SKM-1 (cell line): ENCODE measurements around the gene BBS5.
"Not testable (repeated sequence)": the region's sequence is repeated elsewhere in the genome, so short reads cannot be mapped to it uniquely, and the experiment has no call there.

Source experiments
- DNase-seq: peaks from one replicate; lab custom pipeline; 2025; ENCODE audit not compliant: unreplicated experiment; lab: John Stamatoyannopoulos, UW

The BBS5 gene

DNA sequence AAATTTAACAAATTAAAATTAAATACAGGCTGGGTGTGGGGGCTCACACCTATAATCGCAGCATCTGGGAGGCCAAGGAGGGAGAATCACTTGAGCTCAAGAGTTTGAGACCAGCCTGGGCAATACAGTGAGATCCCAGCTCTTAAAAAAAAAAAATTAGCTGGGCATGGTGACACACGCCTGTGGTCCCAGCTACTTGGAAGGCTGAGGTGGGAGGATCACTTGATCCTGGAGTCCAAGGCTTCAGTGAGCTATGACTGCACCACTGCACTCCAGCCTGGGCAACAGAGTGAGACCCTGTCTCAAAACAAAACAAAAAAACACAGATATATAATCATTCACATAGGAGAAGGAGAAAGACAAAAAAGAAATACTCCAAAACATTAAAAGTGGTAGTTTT lies 60.2 kb downstream of the BBS5 start:
- not testable (repeated sequence) for DNase-seq

DNA sequence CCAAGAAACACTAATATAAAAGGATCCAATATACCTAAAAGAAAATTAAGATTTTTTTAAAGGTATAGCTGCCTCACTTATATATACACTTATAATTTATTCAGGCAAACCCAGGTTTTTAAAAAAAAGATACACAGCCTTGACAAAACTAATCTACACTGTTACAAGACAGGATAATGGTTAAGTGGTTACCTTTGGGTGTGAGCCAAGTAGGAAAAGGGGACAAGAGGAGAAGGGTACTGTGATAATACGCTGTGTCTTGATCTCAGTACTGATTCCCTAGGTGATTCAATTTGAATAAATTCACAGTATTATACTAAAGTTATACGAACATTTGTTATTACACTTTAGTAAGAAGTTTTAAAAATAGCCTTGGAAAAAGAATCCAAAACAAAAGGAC lies 60.9 kb downstream of the BBS5 start:
- DNase-seq = no peak

DNA sequence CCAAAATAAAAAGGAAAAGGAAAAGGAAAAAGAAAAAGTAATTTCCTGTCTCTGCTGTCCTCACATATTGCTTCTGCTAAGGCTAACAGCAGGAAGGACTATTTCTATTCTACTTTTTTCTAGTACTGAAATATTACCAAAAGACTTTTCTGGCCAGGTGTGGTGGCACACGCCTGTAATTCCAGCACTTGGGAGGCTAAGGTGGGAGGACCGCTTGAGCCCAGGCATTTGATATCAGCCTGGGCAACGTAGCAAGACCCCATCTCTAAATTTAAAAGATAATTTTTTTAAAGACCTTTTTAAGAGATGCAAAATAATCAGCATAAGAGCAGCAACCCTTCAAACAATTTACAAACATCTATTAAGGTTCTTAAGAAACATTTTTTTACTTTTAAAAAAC lies 63.1 kb downstream of the BBS5 start:
- DNase-seq = no peak

DNA sequence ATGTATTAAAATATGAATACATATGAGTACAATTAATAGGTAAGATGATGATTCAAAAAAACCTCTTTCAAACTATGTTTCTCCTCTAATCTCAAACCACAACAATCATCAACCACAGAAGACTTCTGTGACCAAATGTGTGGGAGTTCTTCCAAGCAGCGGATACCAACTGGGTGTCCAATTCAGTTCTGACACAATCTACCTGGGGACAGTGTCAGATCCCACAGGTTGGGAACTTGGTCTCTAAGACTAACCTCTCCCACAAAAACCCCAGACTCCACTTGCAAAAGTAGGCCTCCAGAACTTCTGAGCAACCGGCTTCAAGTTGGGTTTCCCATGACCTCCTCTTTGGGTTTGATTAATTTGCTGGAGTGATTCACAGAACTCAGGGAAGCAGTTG lies 67.5 kb downstream of the BBS5 start:
- DNase-seq = no peak
